ENCODE measurements around the gene KAT2A.

DNA sequence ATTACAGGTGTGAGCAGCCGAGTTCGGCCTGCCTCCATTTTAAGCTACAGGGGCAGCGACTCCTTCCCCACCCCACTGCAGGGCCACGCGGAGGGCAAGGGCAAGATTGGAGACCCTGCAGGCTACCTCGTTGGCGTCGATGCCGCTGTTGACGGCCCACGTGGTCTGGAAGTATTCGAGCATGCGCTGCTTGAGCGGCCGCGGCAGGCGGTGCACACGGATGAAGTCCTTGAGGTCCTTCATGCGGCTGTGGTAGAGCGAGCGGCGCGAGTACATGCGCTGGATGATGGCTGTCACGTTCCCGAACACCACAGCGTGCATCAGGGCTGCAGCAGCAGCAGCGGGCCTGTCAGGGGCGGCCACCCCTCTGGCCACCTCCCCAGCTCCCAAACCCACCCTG, 48.2 kb upstream of the KAT2A start:
- TF ChIP-seq IRF2 (CRISPR knock-in tag; IDR thresholded peaks at IDR 0.05; ENCODE audit: borderline replicate concordance, low read depth), result no peak
- no peak for TF ChIP-seq OVOL2 (CRISPR knock-in tag; IDR thresholded peaks at IDR 0.05; ENCODE audit: borderline replicate concordance)
- TF ChIP-seq, protein P1, sequence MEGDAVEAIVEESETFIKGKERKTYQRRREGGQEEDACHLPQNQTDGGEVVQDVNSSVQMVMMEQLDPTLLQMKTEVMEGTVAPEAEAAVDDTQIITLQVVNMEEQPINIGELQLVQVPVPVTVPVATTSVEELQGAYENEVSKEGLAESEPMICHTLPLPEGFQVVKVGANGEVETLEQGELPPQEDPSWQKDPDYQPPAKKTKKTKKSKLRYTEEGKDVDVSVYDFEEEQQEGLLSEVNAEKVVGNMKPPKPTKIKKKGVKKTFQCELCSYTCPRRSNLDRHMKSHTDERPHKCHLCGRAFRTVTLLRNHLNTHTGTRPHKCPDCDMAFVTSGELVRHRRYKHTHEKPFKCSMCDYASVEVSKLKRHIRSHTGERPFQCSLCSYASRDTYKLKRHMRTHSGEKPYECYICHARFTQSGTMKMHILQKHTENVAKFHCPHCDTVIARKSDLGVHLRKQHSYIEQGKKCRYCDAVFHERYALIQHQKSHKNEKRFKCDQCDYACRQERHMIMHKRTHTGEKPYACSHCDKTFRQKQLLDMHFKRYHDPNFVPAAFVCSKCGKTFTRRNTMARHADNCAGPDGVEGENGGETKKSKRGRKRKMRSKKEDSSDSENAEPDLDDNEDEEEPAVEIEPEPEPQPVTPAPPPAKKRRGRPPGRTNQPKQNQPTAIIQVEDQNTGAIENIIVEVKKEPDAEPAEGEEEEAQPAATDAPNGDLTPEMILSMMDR (IDR thresholded peaks at IDR 0.05), result no peak
- no peak for TF ChIP-seq CREB1 (CRISPR knock-in tag; IDR thresholded peaks at IDR 0.05)
- TF ChIP-seq FOXP1 (CRISPR knock-in tag; IDR thresholded peaks at IDR 0.05; ENCODE audit: borderline replicate concordance), result no peak
- TF ChIP-seq, protein P2, sequence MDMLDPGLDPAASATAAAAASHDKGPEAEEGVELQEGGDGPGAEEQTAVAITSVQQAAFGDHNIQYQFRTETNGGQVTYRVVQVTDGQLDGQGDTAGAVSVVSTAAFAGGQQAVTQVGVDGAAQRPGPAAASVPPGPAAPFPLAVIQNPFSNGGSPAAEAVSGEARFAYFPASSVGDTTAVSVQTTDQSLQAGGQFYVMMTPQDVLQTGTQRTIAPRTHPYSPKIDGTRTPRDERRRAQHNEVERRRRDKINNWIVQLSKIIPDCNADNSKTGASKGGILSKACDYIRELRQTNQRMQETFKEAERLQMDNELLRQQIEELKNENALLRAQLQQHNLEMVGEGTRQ (CRISPR knock-in tag; IDR thresholded peaks at IDR 0.05), result no peak
- no peak for TF ChIP-seq ELF4 (CRISPR knock-in tag; IDR thresholded peaks at IDR 0.05; ENCODE audit: low read depth)
- TF ChIP-seq TEAD4 (CRISPR knock-in tag; IDR thresholded peaks at IDR 0.05), result no peak
- TF ChIP-seq, protein P3, sequence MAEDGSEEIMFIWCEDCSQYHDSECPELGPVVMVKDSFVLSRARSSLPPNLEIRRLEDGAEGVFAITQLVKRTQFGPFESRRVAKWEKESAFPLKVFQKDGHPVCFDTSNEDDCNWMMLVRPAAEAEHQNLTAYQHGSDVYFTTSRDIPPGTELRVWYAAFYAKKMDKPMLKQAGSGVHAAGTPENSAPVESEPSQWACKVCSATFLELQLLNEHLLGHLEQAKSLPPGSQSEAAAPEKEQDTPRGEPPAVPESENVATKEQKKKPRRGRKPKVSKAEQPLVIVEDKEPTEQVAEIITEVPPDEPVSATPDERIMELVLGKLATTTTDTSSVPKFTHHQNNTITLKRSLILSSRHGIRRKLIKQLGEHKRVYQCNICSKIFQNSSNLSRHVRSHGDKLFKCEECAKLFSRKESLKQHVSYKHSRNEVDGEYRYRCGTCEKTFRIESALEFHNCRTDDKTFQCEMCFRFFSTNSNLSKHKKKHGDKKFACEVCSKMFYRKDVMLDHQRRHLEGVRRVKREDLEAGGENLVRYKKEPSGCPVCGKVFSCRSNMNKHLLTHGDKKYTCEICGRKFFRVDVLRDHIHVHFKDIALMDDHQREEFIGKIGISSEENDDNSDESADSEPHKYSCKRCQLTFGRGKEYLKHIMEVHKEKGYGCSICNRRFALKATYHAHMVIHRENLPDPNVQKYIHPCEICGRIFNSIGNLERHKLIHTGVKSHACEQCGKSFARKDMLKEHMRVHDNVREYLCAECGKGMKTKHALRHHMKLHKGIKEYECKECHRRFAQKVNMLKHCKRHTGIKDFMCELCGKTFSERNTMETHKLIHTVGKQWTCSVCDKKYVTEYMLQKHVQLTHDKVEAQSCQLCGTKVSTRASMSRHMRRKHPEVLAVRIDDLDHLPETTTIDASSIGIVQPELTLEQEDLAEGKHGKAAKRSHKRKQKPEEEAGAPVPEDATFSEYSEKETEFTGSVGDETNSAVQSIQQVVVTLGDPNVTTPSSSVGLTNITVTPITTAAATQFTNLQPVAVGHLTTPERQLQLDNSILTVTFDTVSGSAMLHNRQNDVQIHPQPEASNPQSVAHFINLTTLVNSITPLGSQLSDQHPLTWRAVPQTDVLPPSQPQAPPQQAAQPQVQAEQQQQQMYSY (CRISPR knock-in tag; IDR thresholded peaks at IDR 0.05), result no peak
